GM23338 (cell line): Measurements from ENCODE around the gene CLDN9. TPM values are rescaled to one million over a fixed set of nuclear protein-coding genes. Genes with fewer than 3 reads are reported as not detected.

Experiments
- ATAC-seq: fragments of 200-7000 bp; cut with Tn5 transposase; 3 replicates; pipeline ENCODE4 v1.9.1; 2020
- DNase-seq: peaks from one replicate; pipeline ENCODE4 v3.0.0-alpha.2; 2015; ENCODE audit warnings: low spot score
- H2AFZ ChIP-seq: fragments of 200-600 bp; sonication (generic); 2 replicates; pipeline ENCODE4 v1.8.0; 2016; ENCODE audit warnings: antibody characterized with exemption, mild to moderate bottlenecking, moderate library complexity
- H3F3A ChIP-seq: fragments of 200-600 bp; sonication (generic); replicated peaks from 2 replicates; pipeline ENCODE4 v1.8.0; 2017; ENCODE audit warnings: antibody characterized with exemption, mixed run types, low read depth
- H3K27ac ChIP-seq: fragments of 200-600 bp; sonication (generic); 2 replicates; pipeline ENCODE4 v1.6.1; 2016; ENCODE audit warnings: low read depth
- H3K27me3 ChIP-seq: fragments of 200-600 bp; sonication (generic); 2 replicates; pipeline ENCODE4 v1.8.0; 2016; ENCODE audit warnings: mild to moderate bottlenecking, mixed run types, moderate library complexity; ENCODE audit not compliant: insufficient read depth
- H3K36me3 ChIP-seq: fragments of 200-600 bp; sonication (generic); 2 replicates; pipeline ENCODE4 v1.8.0; 2016; ENCODE audit warnings: mild to moderate bottlenecking; ENCODE audit not compliant: insufficient read depth
- H3K4me1 ChIP-seq: fragments of 200-600 bp; sonication (generic); 2 replicates; pipeline ENCODE4 v1.8.0; 2016; ENCODE audit warnings: mild to moderate bottlenecking, moderate library complexity; ENCODE audit not compliant: insufficient read depth
- H3K4me2 ChIP-seq: fragments of 200-600 bp; sonication (generic); 2 replicates; pipeline ENCODE4 v1.7.1; 2017; ENCODE audit warnings: mixed run types
- H3K4me3 ChIP-seq: fragments of 200-600 bp; sonication (generic); 2 replicates; pipeline ENCODE4 v1.6.1; 2016; ENCODE audit warnings: mixed run types
- H3K79me2 ChIP-seq: fragments of 200-600 bp; sonication (generic); replicated peaks from 2 replicates; pipeline ENCODE4 v1.8.0; 2017; ENCODE audit warnings: mild to moderate bottlenecking; ENCODE audit not compliant: insufficient read depth
- H3K9me2 ChIP-seq: fragments of 200-600 bp; sonication (generic); 2 replicates; pipeline ENCODE4 v1.8.0; 2017; ENCODE audit not compliant: insufficient read depth
- H4K20me1 ChIP-seq: fragments of 200-600 bp; sonication (generic); replicated peaks from 2 replicates; pipeline ENCODE4 v1.8.0; 2017; ENCODE audit warnings: mild to moderate bottlenecking; ENCODE audit not compliant: insufficient read depth
- H3K27ac Mint-ChIP-seq: 2 replicates; pipeline ENCODE4 v1.8.0; 2020; ENCODE audit warnings: inconsistent platforms, mild to moderate bottlenecking, moderate library complexity, mixed read lengths
- H3K27me3 Mint-ChIP-seq: 3 replicates; pipeline ENCODE4 v1.8.0; 2022; ENCODE audit warnings: low read depth, mild to moderate bottlenecking, moderate library complexity, mixed read lengths, inconsistent platforms; ENCODE audit not compliant: insufficient read depth, poor library complexity
- H3K36me3 Mint-ChIP-seq: 3 replicates; pipeline ENCODE4 v1.8.0; 2021; ENCODE audit warnings: low read depth, mild to moderate bottlenecking, inconsistent platforms, moderate library complexity, mixed read lengths
- H3K4me1 Mint-ChIP-seq: 3 replicates; pipeline ENCODE4 v1.8.0; 2020; ENCODE audit warnings: mild to moderate bottlenecking, inconsistent platforms, mixed read lengths
- H3K4me3 Mint-ChIP-seq: 3 replicates; pipeline ENCODE4 v1.8.0; 2021; ENCODE audit warnings: moderate library complexity, mild to moderate bottlenecking, inconsistent platforms, mixed read lengths
- H3K9me3 Mint-ChIP-seq: 3 replicates; pipeline ENCODE4 v1.8.0; 2020; ENCODE audit warnings: moderate library complexity, mild to moderate bottlenecking, inconsistent platforms, mixed read lengths
- EZH2 ChIP-seq: fragments of 200-600 bp; sonication (generic); IDR thresholded peaks from one replicate; pipeline ENCODE4 v1.8.0; 2017; ENCODE audit warnings: antibody characterized with exemption, mild to moderate bottlenecking, low read depth; ENCODE audit not compliant: unreplicated experiment
- JUNB ChIP-seq: IDR thresholded peaks from one replicate; pipeline ENCODE4 v1.6.1; 2016; ENCODE audit warnings: antibody characterized with exemption; ENCODE audit not compliant: unreplicated experiment
- POLR2AphosphoS5 ChIP-seq: IDR thresholded peaks from 2 replicates; pipeline ENCODE4 v1.6.1; 2016; ENCODE audit warnings: antibody characterized with exemption, low read depth
- REST ChIP-seq: IDR thresholded peaks from one replicate; pipeline ENCODE4 v1.6.1; 2018; ENCODE audit warnings: antibody characterized with exemption; ENCODE audit not compliant: unreplicated experiment
- ZNF114 ChIP-seq: fragments of 250-450 bp; sonication (Bioruptor Pico); IDR thresholded peaks from 2 replicates; pipeline ENCODE4 v1.5.0; 2020; ENCODE audit warnings: mild to moderate bottlenecking, moderate library complexity
- ZNF462 ChIP-seq: fragments of 250-450 bp; sonication (Bioruptor Pico); IDR thresholded peaks from 2 replicates; pipeline ENCODE4 v1.5.0; 2020; ENCODE audit warnings: mild to moderate bottlenecking, moderate library complexity
- polyA plus RNA-seq: library from polyadenylated mRNA; unstranded; fragments of >200 nt; fragmentation: Nextera tagmentation; extraction: Ambion mirVana; gene quantifications from 2 replicates; pipeline ENCODE4 v1.2.1, GENCODE V29; 2016
- total RNA-seq: library from RNA; depleted of rRNA; stranded (reverse); fragments of >200 nt; shearing (Covaris generic); gene quantifications from 2 replicates; pipeline ENCODE4 v1.2.3, GENCODE V29; 2014

Gene CLDN9
- total and polyA plus RNA-seq, 2 experiments from 2014 or later = 1.8 to 3.0 TPM

- no peak for TF ChIP-seq ZNF462 (CRISPR knock-in tag)
Observed at GRCh38 chr16:2987833-2988232, 24.9 kb upstream of the CLDN9 start (continued).

GRCh38 chr16:2988590-2989099 lies 24.1 kb upstream of the CLDN9 start:
- Histone ChIP-seq H3K4me2 (no peak overlapping the region), H3K9me2 (no peaks in the 10 kb centered on the region), H3K27ac (no peak overlapping the region), H3K27me3 (no peaks in the 10 kb centered on the region), H3K4me1 (peaks cover 20% of the 10 kb centered on the region), H4K20me1 (no peaks in the 10 kb centered on the region), H3K79me2 (no peaks in the 10 kb centered on the region), H3K4me3 (no peak overlapping the region), H3F3A (no peaks in the 10 kb centered on the region; the same call in 1 of the 2 replicates), H2AFZ (no peak overlapping the region), H3K36me3 (no peaks in the 10 kb centered on the region)
- no peak for DNase-seq
- Mint-ChIP-seq H3K36me3 (no peaks in the 10 kb centered on the region), H3K27me3 (peaks cover 7% of the 10 kb centered on the region), H3K4me1 (peaks cover 29% of the 10 kb centered on the region), H3K4me3 (no peak overlapping the region), H3K27ac (no peak overlapping the region), H3K9me3 (no peaks in the 10 kb centered on the region)
- ATAC-seq = no peak
- TF ChIP-seq ZNF114 (no peak), POLR2AphosphoS5 (no peak), ZNF462 (CRISPR knock-in tag) (no peak), JUNB (no peak), EZH2 (no peak), REST (no peak)
